Adipose tissue (tissue), 3 donors: Measurements from ENCODE around the gene ZNF618. TPM values are rescaled to one million over a fixed set of nuclear protein-coding genes. Genes with fewer than 3 reads are reported as not detected.

Source experiments
- H3K27ac ChIP-seq: one replicate; pipeline ENCODE4 v1.5.1; 2013; ENCODE audit warnings: low read depth, low read length
- WGBS, 3 donors: extraction: QIAGEN DNeasy Blood & Tissue Kit; methylation state at CpG; one replicate each; pipeline ENCODE4 v1.1.7; 2013; 5-methylcytosine and 5-hydroxymethylcytosine counted together
- polyA plus RNA-seq, 3 donors: library from polyadenylated mRNA; stranded (reverse); fragments of 200-250 nt; gene quantifications; one replicate each; pipeline ENCODE4 v1.2.3, GENCODE V29; 2013
- donor health status: healthy with polysubstance abuse.
- donor health status: Bipolar disorder and iron deficiency.
- donor health status: healthy.

The ZNF618 gene
- polyA plus RNA-seq, 3 donors: 2.6 to 3.9 (median 2.6) TPM

DNA sequence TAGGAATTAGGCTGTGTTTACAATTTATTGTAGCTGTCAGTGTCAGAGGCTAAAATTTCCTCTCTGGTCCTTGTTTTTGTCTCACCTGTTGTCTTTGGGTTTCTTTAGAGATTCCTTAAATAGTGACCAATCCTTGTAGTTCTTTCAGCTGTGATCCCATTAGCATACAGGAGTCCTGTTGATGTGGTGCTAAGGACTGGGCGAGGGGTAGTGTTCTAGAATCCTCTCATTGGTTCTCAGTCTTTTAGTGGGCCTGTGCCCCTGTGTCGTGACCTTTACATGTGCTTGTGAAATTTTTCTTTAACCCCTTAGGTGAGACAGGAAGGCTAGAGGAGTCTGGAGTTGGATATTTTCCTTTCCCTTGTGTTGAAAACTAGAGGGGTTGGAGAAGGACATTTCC, 51.2 kb downstream of the ZNF618 start:
- H3K27ac ChIP-seq: no peak overlapping the region
- 55 to 90% (median 66%) methylated on average over 2 of the region's 2 CpGs for WGBS, 3 donors

DNA sequence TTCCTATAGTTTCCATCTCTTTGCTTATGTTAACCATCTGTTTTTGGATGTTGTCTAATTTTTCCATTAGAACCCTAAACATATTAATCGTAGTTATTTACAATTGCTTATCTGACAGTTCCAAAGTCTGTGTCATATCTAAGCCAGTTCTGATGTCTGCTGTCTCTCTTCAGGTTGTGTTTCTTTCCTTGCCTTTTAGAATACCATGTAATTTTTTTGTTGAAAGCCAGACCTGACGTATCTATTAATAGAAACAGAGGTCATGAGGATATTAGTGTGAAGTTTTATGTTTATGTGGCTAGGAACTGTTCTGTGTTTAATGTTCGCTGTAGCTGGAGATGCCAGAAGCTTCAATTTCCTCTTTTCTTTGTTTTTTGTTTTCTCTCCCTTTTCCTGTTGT, 52.2 kb downstream of the ZNF618 start:
- 68 to 88% (median 77%) methylated on average over 3 of the region's 3 CpGs for WGBS, 3 donors
- H3K27ac ChIP-seq: no peak overlapping the region

DNA sequence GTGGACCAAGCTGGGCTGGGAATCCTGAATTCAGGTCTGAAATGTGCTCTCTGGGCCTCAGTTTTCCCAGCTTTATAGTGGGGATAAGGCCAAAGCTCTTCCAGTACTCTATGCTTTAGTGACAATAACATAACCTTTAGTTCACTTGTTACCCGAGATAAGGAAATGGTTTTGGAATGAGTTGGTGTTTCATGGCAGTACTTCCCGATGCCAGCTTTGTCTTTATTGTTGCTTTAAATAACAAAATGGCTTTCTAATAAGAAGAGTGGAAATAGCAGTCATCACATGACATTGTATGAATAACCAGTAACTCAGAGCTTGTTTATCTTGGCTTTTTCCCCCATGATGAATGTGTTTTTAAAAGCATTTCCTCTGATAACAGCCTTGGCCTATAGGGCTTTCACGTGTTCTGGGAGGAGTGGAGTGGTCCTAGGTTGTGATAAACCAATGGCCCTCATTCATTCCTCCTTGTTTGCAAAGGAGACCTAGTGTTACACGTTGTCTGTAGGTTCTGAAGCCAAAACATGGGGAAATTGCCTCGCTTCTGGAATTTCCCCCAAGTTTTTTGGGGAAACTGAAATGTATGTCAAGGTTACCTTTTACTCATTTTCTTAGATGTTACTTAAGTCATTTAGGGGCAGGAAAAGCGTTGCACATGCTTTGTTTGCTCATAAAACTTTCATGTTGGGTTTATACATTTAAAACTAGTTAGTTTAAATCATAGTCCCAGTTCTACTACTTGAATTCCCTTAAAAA, 53.7 kb downstream of the ZNF618 start:
- 33 to 72% (median 70%) methylated on average over 6 of the region's 6 CpGs for WGBS, 3 donors

DNA sequence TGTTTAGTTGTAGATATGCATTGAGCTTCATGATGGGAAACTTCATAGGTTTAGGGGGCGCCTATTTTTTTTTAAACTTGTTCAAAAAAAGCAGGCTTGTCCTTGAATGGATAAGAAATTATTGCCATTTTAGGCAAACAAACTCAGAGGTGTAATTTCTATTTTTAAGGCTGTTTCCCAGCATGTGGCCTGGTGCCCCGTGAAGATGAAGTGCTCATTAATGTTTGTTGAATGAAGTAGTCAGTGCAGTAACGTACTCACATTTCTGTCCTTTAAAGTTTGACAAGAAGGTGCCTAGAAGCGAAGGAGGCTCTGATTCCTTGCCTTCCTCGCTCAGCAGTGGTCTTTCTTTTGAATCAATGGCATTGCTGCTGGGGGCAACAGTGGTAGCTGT, 54.3 kb downstream of the ZNF618 start:
- 65 to 90% (median 90%) methylated on average over 5 of the region's 5 CpGs for WGBS, 3 donors
- no peak overlapping the region for H3K27ac ChIP-seq

More for the DNA sequence above, 53.7 kb downstream of the ZNF618 start:
- H3K27ac ChIP-seq: no peak overlapping the region

DNA sequence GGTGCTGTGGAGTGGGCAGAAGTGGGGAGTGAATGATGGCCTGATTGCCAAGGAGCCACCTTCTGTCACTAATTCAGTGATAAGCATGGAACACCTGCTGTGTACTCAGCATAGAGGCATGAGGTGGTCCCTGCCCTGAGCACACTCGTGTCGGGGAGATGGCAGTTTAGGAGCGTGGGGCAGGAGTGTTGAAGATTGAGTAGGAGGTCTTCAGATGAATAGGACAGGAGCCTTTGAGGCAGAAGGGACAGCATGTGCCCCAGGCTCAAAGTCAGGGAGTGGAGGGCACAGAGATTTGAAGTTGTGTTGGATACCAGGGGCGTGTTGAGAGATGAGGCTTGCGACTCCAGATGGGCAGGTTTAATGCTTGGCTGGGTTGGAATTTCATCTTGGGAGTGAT, 55.0 kb downstream of the ZNF618 start:
- WGBS, 3 donors: 96 to 98% (median 97%) methylated on average over 5 of the region's 5 CpGs

DNA sequence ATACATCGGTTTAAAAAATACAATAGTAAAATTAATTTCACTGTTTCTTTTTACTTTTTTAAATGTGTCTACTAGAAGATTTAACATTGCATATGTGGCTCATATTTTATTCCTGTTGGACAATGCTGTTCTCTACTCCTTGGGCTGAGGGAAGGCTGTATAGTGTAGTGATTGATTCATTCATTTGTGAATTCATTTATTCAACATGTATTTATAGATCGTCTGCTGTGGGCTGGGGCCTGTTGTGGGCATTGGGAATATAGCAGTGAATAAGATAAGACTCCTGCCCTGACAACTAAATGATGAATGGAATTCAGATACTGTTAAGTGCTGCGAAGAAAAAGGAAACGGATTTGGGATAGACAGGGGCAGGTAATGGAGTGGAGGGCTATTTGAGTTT, 55.7 kb downstream of the ZNF618 start:
- H3K27ac ChIP-seq: no peak overlapping the region
- WGBS, 3 donors: 74 to 93% (median 91%) methylated on average over 4 of the region's 4 CpGs

More for the DNA sequence above, 55.0 kb downstream of the ZNF618 start:
- no peak overlapping the region for H3K27ac ChIP-seq

DNA sequence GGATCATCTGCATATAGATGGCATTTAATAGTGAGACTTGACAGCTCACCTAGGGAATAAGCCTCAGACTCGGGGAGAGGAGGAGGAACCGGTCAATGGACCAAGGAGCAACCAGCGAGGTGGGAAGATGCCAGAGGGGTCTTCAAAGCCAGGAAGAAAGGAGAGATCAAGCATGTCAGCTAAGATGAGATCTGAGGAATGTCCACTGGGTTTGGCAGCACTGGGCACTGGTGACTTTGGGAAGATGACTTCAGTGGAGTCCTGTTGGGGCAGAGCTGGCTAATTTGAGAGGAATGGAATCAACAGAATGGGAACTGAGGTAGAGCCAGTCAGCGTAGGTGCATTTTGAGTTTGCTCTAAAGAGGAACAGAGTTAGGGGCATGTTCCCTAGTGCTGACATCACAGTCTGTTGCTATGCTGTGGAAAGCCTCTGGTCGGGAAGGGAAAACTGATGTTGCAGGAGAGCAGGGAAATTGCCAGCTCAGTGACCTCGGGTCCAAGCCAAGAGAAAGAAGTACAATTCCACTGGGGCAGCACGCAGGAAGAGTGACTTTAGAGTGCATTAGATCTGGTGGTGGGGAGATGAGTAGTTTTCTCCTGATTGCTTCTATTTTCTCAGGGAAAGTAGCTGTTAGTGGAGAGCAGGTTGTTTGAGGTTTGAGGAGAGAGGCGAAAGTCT, 56.9 kb downstream of the ZNF618 start:
- 75 to 83% (median 80%) methylated on average over 8 of the region's 8 CpGs for WGBS, 3 donors
- no peak overlapping the region for H3K27ac ChIP-seq

DNA sequence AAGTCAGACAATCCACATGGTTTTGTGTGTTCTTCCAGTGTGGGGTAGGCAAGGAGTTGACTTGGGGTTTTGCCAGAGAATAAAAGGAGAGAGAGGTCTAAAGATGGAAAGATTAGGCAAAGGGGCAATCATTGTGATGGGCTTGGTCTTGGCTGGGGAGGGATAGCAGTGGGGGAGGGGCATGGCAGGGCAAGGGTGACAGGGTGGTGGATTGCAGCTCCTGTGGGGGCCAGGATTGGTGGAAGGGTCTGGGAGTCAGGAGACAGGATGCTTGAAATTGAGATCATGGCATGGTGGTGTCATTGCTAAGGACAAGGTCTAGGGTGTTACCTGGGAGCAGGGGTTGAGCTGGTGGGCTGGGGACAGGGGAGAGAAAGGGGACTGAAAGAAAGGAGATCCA, 57.6 kb downstream of the ZNF618 start:
- no peak overlapping the region for H3K27ac ChIP-seq

DNA sequence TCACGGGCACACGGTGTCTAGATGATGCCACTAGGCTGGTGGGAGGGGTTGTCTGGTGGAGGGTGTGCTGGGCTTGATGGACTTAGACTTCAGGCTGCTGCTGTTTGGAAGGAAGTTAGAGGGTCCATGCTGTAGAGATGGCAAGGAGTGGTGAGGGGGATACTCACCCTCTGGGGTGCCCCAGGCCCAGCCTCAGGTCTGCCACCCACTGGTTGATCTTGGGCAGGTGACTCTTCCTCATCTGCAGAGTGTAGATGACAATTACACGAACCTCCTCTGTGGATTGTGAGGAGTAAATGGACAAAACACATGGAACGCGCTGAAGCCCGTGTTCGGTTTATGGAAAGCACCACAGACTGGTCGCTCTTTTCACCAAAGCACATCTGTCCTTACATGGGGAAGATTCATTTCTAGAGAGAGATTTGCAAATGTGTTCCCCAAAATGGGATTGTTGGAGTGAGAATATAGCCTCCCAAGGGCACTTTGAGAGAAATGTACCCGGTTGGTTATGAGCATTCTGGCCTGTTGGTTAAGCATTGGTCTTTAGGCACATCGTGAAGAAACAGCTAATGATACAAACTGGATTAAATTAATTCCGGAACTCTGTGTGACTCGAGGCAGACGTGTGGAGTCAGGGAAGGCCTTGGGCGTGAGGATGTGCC, 58.2 kb downstream of the ZNF618 start:
- H3K27ac ChIP-seq: no peak overlapping the region
- 93 to 97% (median 95%) methylated on average over 14 of the region's 14 CpGs for WGBS, 3 donors

DNA sequence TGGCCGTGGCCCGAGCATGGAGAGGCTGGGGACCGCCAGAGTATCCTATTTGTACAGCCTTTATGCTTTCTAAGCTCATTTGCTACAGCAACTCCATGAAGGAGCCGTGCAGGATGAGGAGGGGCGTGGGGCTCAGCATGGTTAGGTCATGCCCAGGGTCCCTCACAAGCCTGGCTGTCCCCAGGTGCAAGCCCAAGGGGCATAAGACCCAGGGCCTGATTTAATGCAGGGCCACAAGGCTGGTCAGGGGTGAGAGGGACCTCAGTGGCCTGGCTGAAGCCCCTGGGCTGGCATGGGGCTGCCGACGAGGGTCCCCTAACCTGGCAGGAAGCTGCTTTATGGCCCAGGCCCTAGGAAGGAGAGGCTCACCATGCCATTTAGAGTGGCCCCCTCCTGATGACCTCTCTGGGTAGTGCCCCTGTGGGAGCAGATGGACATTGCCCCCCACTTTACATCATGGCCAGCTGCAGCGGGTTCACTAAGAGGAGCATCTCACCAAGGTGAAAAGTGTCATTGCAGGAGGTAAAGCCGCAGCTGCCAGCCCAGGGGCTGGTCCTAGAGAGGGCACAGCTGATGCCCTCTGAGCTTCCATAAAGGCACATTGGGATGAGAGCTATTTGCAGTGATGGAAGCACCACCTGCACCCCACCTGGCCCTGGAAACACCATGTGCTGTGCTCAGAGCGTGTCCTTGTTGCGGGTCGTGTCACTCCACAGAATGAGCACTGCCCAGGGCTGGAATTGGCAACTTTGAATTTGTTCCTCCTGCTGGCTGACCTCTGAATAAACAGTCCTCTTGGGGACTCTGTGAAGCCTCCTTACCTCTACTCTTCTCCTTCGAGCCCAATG, 58.9 kb downstream of the ZNF618 start:
- no peak overlapping the region for H3K27ac ChIP-seq
- WGBS, 3 donors: 92 to 95% (median 93%) methylated on average over 13 of the region's 13 CpGs

DNA sequence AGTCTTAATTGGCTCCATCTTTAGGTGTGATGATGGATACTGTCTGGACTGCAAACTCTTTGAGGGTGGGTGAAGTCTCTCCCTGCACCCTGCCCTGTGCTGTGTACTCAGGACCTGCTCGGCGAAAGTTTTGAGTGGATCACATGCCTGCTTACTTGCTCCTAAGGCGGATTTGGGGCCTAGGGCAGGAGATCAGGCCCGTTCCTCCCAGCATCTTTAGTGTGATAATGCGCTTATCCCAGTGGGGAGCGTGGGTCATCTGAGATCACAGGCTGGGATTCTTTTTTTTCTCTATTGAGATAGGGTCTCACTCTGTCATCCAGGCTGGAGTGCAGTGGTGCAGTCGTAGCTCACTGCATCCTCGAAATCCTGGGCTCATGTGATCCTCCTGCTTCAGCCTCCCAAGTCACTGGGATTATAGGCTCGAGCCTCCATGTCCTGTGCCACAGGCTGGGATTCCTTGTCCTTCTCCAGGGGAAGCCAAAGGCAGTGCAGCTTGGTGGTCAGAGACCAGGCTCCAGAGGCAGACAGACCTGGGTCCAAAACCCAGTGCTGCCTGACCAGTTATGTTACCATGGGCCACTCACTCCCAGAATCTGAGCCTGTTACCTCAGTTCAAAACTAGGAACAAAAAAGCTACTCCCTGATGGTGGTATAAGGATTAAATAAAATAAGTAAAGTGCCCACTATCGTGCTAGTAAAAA, 59.7 kb downstream of the ZNF618 start:
- H3K27ac ChIP-seq: no peak overlapping the region
- WGBS, 3 donors: 96% methylated on average over 10 of the region's 10 CpGs

DNA sequence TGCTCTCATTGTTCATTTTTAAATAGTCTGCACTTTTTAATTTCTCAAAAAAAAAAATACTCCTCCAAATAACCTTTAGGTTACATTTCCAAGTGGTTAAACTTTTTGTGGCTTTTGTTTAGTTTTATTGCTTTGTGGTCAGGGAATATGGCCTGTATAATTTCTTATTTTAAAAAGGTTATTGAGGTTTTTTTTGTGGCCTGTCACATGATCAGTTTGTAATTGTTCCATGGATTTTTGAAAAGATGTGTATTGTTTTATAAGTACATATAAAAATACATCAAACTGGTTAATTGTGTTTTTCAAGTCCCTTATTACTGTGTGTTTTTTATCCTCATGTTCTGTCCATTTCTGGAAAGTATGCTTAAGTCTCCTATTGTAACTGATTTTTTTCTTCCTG, 64.0 kb downstream of the ZNF618 start:
- no peak overlapping the region for H3K27ac ChIP-seq

DNA sequence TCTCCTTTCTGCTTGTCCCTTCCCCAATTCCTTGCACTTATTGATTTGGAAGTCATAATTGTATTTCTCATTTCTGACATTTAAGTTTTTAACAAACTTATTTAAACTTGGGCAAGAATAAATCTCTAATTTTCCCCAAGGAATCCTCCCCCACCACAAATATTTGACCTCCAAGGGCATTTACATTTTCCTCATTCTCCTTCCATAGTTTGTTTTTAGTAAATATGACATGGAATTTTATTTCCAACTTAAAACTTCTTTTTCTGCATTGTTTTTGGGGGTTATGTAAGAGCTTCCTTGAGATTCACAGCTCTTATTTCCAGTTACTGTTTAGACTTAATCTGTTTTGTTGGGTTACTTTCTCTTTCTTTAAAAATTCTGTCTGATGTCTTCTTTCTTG, 64.9 kb downstream of the ZNF618 start:
- no peak overlapping the region for H3K27ac ChIP-seq

DNA sequence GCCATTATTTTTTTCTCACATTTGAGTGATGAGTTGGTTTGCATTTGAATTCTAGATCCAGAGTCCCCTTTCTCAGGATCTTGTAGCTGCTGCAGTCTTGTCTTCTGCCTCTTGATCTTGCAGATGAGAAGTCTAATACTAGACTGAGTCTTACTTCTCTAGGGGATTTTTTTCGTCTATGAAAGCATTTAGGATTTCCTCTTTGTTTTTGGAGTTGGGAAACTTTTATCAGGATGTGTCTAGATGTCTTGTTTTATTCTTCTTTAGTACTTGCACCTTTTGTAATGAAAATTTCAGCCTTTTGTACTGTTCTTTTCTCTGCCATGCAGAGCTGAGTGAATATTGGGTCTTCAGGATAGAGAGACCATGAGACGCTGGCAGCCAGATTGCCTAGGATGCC, 65.4 kb downstream of the ZNF618 start:
- H3K27ac ChIP-seq: no peak overlapping the region
- 64 to 93% (median 64%) methylated on average over 2 of the region's 2 CpGs for WGBS, 3 donors

DNA sequence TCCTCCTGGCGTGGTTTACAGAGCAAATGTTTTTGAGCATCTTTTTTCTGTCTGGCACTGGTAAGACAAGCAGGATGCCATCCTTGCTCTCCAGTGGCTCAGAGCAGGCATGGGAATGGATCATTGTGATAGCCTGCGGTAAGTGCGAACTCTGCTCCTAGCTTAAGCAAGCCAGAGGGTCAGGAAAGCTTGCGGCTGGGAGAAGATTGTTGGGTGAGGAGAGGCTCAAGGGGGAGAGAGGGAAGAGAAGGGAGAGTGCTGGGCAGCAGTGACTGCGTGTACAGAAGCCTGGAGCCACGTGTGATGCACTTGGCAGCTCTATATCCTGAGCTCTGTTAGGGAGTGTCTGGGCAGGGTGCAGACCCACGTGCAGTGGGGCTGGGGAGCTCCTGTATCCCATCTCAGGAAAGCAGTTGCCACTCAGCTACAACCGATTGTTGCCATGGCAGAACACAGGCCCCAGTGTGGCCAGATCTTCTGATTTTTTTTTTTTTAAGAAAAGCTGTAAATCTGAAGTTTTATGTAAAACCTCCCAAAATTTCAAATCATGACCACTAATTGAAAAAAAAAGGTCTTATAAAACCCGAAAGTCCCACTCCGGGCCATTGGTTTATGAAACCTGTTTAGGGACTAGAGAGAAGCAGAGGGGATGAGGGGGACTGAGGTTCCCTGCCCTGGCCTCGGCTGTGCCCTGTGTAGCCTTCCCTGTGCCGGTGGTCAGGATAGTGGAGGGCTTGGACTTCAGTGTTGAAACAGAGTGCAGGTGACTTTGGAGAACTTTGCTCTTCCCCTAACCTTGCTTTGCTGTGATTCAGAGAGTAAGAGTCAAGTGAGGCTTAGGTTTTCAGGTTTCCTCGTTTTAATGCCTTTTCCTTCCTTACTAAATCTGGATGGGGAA, 67.3 kb downstream of the ZNF618 start:
- no peak overlapping the region for H3K27ac ChIP-seq
- 80 to 94% (median 86%) methylated on average over 13 of the region's 13 CpGs for WGBS, 3 donors

DNA sequence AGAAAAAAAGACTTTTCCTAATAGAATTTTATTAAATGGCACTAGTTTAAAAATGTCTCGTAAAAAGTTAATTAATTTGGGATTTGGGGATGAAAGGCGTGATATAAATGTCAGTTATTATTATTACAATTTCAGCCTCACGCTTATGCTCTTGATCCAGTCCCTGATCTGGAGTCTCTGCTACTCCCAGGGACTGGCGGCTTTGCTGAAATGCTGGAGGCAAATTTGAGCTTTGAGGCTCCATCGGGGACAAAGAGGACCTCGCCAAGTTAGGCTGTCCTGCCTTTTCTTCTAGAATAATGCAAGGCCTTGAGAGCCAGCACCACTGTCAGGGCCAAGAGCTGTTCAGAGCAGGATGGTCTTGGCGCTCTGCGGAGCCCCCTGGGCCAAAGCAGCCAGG, 69.7 kb downstream of the ZNF618 start:
- no peak overlapping the region for H3K27ac ChIP-seq
- WGBS, 3 donors: 88 to 96% (median 94%) methylated on average over 8 of the region's 8 CpGs

DNA sequence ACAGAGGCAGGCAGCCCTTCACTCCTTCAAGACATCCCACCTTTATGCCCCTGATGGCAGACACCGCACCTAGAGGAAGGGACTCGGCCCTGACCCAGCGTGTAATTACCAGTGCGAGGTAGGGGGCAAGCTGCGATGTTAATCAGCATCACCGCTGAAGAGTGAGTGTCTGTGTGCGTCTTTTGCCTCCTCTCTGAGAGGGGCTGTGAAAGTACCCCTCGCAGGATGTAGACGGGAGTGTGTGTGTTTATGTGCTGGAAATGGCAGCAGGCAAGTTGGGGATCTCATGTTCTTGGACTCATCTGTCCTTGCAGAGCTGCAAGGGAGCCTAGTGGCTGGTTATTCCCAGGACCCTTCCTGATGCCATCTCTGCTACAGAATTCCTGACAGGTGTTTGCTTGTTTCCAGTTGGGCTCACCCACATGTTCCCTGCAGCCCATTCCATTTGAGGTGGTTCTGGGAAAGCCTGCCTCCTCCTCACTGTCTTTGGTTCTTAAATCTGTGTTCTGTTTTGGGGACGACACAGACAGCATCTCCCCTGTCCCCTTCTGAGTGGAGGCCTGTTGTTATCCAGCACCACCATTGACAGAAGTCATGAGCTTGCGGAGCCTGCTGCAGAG, 70.5 kb downstream of the ZNF618 start:
- 94 to 97% (median 96%) methylated on average over 11 of the region's 11 CpGs for WGBS, 3 donors

More for the DNA sequence above, 70.5 kb downstream of the ZNF618 start:
- no peak overlapping the region for H3K27ac ChIP-seq
